Stimulated activated CD4-positive, alpha-beta T cell treated with anti-CD3 and anti-CD28 coated beads, Interleukin-15, amount 100 ng/mL, for 48 hours (primary cell): ENCODE measurements around the gene MPPED2.

Source experiments
- DNase-seq, 2 donors: peaks; one replicate each; pipeline ENCODE4 v3.0.0-alpha.2; 2020; ENCODE audit warnings: low read depth in 2 of 2

The MPPED2 gene

GRCh38 chr11:30533445-30533947, 52.7 kb downstream of the MPPED2 start:
- DNase-seq = no peak

- DNase-seq = no peak
Observed at GRCh38 chr11:30527566-30527965, 58.6 kb downstream of the MPPED2 start.

- DNase-seq = no peak
Observed at GRCh38 chr11:30526558-30526957, 59.6 kb downstream of the MPPED2 start.

- no peak for DNase-seq
Observed at GRCh38 chr11:30522536-30523243, 63.5 kb downstream of the MPPED2 start.

GRCh38 chr11:30521297-30522071, 64.7 kb downstream of the MPPED2 start:
- no peak for DNase-seq

- no peak for DNase-seq
Observed at GRCh38 chr11:30513087-30513486, 73.1 kb downstream of the MPPED2 start.

GRCh38 chr11:30511408-30511807, 74.7 kb downstream of the MPPED2 start:
- no peak for DNase-seq

- no peak for DNase-seq
Observed at GRCh38 chr11:30510750-30511149, 75.4 kb downstream of the MPPED2 start.

GRCh38 chr11:30509364-30509763, 76.8 kb downstream of the MPPED2 start:
- DNase-seq = no peak

GRCh38 chr11:30508594-30508993, 77.6 kb downstream of the MPPED2 start:
- no peak for DNase-seq

- no peak for DNase-seq
Observed at GRCh38 chr11:30505603-30506002, 80.5 kb downstream of the MPPED2 start.

- no peak for DNase-seq
Observed at GRCh38 chr11:30504468-30504867, 81.7 kb downstream of the MPPED2 start.

- no peak for DNase-seq
Observed at GRCh38 chr11:30503156-30503555, 83.0 kb downstream of the MPPED2 start.

- no peak for DNase-seq
Observed at GRCh38 chr11:30502305-30502704, 83.8 kb downstream of the MPPED2 start.

GRCh38 chr11:30501744-30502143, 84.4 kb downstream of the MPPED2 start:
- no peak for DNase-seq

GRCh38 chr11:30499940-30500339, 86.2 kb downstream of the MPPED2 start:
- DNase-seq = no peak

GRCh38 chr11:30497600-30497999, 88.6 kb downstream of the MPPED2 start:
- no peak for DNase-seq

- no peak for DNase-seq
Observed at GRCh38 chr11:30496935-30497334, 89.2 kb downstream of the MPPED2 start.

- DNase-seq = no peak
Observed at GRCh38 chr11:30495437-30495836, 90.7 kb downstream of the MPPED2 start.

- no peak for DNase-seq
Observed at GRCh38 chr11:30489511-30489910, 96.6 kb downstream of the MPPED2 start.

- DNase-seq = no peak
Observed at GRCh38 chr11:30489076-30489475, 97.1 kb downstream of the MPPED2 start.

GRCh38 chr11:30488304-30488998, 97.7 kb downstream of the MPPED2 start:
- DNase-seq = no peak
